ENCODE data around the gene CRAT. TPM values are rescaled to one million over a fixed set of nuclear protein-coding genes. Genes with fewer than 3 reads are reported as not detected.
A peak's percentile ranks its signal among the peaks of the same experiment; 100 is the strongest.

The CRAT gene
- total RNA-seq, result 27.1 and 57.2 TPM in 2 replicates

DNA sequence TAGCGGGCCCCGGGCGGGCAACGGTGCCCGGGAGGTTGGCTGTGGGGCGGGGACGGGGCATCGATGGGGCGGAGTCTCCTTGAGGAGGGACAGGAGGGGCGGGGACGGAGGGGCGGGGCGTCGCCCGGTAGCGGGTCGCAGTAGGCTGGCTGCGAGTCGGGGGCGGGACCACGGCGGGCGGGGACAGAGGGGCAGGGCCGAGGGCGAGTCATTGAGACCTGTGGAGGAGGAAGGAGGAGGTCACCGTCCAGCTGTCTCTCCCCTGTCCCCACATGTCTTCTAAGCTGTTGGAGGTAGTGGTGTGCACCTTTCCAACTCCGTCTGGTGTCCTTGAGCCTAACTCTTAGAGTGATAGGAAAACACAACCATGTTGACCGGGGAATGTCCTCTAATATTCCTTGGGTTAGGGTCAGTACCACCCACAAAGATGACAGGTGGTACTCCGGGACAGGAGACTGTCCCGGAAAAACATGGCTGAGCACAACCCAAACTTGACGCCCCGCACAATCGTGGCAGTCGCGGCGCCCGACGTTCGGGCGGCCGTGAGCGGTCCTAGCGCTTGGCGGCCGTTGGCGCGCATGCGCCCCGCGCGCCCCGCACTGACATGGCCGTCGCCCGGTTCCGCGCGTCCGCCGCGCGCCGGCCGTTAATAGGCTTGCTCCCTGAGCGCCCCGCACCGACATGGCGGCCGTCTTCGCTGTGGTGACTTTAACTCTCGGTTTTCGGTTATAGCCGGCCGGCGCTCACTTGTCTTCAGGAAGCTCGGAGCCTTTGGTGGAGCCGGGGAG is at the start of gene CRAT, which contains the start of gene PTPA:
Gene CRAT, minus strand, starts transcription at position 54 of the 788 bp plus-strand sequence. CDS start 284 bp downstream, outside the sequence.
Gene PTPA, plus strand, starts transcription at position 676 of the 788 bp plus-strand sequence. CDS start 186 bp downstream, outside the sequence.
- DNase-seq (ENCODE audit: low read depth), result peak; percentile 77

DNA sequence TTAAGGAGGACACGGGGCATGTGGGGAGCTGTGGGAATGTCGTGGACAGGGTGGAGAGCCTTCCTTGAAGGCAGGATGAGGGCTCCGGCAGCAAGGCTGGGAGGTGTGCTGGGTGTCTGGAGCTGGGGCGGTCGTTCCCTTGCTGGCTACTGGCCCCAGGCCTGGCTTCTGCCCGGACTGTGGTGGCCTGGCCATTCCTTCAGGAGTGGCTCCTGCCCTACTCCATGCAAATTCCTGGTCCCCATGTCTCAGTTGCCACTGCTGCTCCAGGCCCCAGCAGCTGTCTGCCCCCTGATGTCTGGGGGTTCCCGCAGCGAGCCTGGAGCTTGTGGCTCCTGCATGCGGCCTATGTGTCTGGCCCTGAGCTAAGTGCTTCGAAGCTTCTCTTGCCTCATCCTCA is 45.6 kb upstream of the CRAT start:
- DNase-seq (ENCODE audit: low read depth), result no peak

DNA sequence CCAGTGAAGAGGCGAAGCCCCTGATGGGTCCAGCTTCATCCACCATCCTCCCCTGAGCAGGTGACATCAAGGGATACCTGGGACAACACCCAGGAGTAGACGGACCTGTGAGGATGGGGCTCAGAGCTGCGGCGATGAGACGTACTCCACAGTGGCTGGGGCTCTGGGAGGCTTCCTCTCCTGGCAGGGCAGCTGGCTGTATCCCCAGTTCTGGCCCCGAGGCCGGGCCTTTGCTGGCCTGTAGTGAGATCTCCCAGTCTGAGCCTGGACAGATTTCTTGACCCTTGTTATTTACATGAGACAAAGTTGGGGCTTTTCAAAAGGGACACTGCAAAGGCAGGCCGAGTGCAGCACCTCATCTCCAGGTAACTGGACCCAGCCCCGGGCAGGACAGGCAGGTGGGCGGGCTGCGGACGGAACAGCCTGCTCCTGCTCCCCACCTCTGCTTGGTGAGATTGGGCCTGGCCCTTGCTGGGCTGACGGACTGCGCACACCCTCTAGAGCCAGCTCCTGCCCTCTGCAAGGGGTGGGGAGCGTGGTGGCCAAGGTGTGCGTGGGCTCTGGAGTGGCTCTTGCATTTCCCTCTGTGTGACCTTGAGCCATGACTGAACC is 44.4 kb upstream of the CRAT start:
- DNase-seq (ENCODE audit: low read depth), result no peak

DNA sequence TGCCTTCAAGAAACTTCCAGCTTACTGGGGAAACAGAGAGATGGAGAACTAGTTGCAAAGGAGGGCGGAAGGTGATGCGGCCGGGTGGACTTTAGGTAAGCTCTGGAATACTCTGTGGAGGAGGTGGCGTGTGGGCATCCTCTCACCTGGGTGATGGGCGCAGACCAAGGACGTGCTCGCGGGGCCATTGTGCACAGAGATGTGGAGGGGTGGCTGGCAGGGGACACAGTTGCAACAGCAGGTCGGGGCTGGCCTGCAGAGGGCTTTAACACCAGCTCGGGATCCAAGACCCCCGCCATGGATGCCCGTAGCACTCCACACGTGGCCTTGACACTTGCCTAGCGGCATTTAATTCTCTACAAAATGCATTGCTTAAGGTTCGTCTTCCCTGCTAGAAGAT is 40.9 kb upstream of the CRAT start:
- no peak for DNase-seq (ENCODE audit: low read depth)

DNA sequence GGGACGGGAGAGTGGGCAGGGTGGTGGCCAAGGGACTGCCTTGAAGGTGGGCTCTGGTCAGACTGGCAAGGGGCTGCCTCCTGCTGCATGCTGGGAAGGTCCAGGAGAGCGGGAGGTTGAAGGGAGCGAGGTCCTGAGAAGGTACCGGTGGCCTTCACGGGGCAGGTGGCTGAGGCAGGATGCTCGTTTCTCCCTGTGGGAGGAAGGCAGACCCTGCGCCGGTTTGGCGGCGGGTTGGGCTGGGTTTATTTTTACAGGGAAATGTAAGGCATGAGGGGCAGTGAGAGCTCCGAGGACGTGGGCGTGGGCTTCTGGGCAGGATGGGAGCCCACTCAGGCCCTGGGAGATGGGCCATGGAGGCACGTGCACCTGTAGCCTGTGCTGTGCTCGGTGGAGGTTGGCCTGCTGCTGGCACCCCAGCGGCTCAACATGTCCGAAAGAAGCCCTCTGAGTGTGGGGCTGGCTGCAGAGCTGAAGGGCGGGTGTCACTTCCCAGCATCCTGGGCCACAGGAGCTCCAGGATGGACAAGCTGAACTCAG is 40.1 kb upstream of the CRAT start:
- DNase-seq (ENCODE audit: low read depth), result no peak

DNA sequence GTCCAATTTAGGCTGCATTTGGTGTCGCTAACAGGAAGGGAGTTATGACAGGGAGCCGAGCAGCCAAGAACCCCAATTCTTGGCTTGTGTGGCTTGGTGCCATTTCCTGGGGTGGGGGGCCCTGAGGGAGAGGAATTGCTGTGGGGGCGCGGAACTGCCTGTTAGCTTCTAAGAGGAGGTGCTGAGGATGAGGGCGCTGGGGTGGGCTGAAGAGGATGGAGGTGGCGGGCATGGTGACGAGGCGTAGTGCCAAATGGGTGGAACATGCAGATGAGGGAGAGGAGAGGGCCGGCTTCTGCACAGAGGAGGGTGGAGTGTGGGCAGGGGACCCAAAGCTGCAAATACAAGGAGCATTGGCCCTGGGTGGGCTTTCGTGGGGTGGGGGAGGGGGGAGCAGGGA is 39.5 kb upstream of the CRAT start:
- DNase-seq (ENCODE audit: low read depth), result no peak

DNA sequence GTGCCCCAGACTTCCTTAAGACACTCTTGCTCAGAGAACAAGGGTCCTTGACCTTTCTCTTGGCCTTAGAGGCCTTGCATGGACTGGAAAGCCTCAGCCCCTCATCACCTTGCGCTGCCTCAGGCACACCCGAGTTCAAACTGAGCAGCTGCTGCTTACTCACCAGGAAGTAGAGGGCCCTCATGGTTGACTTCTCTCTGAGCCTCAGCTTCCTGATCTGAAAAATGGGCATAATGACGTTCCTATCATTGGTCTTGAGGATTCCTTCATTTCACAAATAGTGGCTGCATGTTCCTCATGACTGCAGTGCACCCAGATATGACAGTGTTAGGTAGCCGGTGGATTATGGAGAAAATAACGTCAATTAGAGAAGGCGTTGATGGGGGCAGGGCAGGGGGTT is 38.8 kb upstream of the CRAT start:
- no peak for DNase-seq (ENCODE audit: low read depth)

DNA sequence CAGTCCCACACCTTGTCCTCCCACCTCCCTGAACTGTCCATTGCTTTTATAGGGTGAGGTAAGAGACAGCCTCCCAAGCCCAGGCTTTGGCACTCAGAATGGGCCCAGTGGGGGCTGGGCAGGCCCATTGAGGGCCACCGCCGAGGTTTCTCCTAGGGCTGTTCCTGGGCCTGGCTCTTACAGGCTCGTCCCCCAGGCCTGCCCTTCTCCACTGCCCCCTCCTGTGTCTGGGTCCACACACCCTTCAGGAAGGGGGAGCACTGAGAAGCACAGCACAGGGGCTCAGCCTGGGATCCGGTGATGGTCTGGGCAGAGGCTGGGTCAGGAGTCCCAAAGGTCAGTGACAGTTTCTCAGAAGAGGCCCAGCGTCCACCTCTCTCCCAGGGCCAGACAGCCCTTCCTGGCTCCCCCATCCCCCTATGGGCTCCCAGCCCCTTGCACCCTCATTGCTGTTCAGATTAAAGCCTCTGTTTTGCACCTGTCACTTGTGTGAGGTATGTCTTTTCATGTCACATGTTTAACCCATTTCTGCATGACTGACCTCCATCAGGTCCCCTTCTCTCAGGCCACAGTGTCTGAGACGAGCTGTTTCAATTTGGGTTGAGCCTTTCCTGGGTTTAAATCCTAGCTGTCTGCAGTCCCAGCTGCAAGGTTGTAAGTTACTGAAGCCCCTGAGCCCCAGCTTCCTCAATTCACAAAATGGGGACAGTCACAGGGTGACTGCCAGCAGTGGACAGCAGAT is 38.0 kb upstream of the CRAT start:
- no peak for DNase-seq (ENCODE audit: low read depth)

DNA sequence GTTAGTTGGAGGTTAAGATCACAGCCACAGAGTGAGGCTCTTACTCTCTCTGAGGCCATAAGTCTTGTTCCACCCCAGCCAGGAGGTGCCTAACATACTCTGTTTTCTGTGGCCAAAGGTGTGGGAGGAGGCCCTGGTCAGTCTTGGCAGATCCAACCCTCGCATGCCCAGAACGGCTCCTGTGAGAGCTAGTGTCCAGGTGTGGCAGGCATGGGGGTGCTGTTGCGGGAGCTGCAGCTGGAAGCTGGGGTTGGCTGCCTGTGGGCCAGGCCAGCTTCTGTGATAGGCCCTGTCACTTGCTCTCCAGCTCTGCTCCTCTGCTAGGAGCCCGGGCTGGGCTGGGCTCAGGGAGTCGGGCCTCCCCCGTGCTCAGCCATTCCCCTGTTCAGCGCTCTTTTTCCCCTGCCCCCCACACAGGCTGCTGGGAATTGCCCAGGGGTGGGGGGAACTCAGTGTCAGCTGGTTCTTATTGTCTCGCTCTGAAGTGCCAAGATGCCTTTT is 35.9 kb upstream of the CRAT start:
- no peak for DNase-seq (ENCODE audit: low read depth)

DNA sequence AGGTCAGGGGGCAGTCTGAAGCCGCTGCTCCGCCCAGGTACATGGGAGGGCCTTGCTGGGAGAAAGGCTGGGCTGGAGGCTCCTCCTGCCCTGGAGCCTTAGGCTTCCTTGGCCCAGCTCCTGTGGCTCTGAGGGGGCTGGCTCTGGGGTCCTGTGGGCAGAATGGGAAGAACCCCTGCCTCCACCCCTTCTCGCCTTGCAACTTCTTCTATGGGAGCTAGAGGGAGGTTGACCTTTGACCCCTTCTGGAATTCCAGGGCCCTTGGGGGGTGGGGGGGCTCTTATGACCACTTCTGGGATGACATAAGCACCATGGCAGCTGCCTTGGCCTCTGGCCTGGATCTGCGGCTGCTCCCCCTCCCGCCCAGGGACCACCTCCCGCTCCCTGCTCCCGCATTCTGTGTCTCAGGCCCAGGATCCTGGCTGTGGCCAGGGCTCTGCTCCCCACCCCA is 35.3 kb upstream of the CRAT start:
- peak; percentile 62 for DNase-seq (ENCODE audit: low read depth)

DNA sequence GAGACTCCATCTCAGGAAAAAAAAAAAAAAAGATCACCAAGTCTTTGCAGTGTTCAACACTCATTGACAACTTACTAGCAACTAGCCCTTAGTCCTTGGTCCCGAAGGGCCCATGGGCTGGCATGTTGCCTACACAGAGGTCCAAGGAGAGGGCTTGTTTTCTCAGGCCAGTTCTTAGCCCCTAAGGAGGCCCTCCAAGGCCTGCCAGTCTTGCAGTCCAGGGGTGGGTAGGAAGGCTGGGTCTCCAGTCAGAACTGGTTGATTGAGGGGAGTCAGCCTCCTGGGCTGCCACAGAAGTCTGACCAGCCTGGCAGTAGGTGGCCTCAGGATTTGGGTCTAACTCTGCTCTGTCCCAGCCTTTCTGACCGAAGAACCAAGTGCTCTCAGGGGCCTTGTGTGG is 34.7 kb upstream of the CRAT start:
- no peak for DNase-seq (ENCODE audit: low read depth)

DNA sequence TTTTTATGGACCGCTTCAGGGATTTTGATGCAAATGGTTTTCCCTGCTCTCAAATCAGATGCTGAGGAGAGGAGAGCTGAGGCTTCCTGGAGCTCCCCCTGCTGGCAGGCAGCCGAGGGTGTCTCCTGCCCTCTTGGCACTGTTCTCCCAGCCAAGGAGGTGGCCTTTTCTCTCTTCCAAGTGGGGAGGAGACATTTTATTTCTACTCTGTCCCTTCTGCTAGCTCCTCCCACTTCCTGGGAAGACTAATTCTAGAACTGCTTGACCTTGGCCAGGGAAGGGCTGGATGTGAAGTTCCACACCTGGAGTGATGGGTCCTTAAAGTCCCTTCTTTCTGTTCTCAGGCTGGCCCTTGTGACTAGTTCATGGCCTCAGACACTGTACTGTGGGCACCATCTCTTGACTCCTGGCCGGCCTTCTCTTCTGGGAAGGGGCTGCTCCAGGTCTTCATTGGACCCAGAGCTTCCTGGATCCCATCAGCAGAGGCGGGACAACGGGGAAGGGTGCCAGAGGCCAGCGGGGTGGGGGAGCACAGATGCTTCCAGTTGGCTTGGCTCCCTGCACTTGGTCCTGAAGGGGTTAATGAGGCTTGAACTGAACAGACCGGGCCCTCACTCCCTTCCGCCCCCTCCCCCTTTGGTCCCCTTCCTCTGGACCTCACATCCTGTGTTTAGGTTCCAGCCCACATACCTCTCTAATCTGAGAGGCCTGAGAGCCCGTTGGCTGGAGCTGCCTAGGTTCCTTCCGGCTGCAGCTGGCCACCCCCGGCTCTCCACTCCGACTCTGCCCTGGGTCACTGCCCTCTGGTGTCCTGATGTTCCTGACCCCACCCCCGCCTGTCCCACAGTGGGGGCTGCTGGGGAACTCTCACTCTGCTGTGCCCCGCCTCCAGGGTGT is 32.7 kb upstream of the CRAT start:
- peak; percentile 89 for DNase-seq (ENCODE audit: low read depth)

DNA sequence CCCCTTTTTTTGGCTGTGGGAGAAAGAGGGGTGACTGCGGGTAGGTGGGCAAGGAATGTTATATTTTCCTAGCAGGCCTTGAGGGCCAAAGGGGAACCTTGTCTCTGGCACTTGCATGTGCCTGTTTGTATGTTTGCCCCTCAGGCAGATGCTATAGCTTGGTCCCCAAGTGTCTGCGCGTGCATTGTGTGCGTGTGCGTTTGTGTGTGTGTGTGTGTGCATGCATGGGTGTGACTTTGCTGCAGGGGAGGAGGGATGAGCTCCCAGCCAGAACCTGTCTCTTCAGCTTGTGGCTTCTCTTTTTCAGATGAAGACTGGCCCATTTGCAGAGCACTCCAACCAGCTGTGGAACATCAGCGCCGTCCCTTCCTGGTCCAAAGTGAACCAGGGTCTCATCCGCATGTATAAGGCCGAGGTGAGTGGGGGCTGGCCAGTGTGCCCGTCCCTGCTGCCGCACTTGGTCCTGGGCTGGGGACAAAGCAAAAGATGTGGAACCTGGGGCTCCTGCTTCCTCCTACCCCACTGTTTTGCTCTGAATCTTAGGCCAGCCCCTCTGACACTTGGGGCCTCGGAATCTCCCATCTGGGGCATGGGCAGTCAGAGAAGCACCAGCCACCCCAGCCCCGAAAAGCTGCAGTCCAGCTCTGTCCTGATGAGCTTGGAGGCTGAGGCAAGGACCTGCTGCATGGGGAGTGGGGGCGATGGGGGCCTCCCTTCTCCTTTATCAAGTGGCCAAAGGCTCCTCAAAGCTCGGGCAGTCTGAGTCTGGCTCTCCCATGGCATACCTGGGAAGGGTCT is 31.7 kb upstream of the CRAT start:
- no peak for DNase-seq (ENCODE audit: low read depth)

DNA sequence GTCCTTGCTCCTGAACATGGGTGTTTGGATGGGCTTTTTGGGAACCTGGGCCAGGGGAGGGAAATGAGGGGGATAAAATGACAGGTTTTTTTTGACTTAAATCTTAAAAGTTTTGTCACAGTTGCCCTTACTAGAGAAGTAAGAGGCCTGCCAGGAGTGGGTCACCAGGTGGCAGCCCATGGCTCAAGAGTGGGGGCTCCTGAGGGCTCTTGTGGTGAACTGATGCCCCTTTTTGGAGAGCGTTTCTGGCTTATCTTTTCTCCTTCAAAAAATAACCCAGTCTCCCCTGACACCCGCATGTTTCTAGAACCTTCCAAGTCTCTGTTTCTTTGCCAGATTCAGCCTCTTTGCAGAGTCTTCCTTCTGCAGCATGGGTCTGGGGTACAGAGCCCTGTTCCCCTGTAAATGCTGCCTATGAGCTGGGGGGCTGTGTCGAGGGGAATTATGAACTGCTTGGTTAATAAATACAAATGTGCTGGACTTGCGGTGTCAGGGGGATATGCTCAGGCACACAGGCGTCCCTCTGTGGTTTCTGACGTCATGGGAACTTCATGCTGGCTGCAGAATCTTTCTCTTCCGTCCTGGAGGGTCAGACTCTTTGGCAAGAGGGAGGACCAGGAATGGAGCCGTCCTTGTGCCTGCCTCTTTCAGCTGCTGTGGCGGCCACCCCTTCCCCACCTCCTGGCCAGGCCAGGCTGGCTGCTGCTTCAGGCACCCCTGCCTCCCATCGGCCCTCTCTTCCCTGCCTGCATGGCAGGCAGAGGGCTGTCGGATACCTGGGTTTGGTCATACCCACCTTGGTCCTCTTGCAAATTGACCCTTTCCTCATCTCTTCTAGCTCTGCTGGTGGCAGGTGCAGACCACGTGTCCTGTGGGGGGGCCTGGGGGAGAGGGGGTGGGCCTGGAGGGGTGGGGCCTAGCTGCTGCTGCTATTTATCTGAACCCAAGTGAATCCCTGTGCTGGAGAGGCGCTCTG is 30.8 kb upstream of the CRAT start:
- DNase-seq (ENCODE audit: low read depth), result peak; percentile 96

DNA sequence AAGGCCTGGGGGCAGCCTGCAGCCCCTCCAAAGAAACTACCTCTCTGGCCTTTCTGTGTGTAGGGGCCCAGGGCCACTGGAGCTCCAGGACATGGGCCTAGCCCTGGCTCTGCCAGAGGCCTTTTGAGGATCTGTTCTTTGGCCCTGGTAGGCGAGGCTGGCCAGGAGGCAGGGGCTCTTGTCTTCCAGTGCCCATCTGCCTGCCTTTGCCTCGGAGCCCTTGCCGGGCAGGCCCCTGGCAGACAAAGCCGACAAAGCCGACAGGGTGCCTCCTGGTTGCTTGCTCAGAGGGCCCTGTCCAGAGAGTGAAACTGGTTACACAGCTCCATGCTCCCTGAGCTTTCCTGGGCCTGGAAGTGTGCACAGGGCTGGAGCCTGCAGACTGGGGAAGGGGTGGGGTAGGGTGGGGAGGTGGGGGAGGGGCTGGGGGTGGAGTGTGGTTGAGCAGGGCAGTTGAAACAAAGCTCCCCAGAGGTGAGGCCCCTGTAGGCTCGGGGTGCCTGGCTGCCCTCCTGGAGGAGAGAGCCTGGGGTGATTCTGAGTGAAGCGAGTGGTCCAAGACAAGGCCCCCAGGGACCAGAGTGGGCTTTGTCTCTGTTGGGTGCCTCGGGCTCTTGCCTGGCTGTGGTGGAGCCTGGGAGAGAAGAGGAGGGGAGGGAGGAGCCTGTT is 29.9 kb upstream of the CRAT start:
- DNase-seq (ENCODE audit: low read depth), result peak; percentile 45

DNA sequence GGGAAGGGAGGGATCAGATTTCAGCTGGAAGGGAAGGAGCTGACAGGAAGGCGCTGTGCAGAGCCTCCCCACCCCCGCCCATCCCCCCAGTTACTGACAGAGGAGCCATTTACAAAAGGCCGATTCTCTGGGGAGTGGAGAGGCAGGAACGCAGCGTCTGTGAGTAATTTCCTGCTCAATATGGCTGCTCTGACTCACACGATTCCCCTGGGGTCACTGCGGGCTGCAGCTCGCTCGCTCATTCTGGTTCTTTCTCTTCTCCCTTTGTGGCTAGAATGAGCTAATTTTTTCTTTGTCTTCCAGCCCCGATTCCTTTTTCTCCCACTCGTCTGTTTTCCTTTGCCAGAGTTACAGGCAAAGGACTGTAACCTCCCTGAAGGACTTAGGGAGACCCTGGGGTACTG is 29.4 kb upstream of the CRAT start:
- DNase-seq (ENCODE audit: low read depth), result peak; percentile 98

DNA sequence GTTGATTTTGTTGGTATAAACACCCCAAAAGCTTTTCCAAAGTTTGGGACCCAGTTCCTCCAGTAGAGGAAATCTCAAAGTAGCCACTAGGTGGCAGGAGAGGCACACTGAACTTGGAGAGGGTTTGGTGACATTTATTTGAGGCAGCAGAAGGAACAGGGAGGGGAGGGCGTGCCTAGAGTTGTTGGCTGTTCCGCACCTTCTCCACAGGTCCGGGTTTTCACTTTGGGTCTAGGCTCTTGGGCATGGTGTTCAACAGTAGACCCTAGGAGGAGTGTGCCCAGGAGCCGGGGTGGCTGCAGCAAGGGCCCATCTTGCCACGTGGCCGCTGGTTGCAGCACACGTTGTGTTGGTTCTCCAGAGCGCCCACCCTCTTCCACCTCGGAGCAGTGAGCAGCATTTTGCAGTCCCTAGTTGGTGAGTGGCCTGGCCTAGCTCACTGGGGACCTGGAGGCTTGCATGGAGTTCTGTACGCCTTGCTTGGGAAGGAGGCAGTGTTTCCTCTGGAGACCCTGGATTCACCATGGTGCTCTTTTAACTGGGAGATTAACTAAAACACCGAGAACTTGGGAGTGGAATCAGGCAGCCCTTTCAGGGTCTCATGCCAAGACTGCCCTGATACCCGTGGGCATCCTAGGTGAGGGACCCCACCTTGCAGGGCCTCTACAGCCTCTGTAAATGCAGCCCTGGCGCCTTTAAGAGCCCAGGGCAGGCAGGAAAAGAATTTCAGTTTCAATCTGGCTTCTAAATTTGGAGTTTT is 28.8 kb upstream of the CRAT start:
- peak; percentile 73 for DNase-seq (ENCODE audit: low read depth)

All from renal cortical epithelial cell (primary cell).